Tibial artery (tissue), 4 donors: Measurements from ENCODE around the gene ABCG1.

Source experiments
- DNase-seq, 2 donors: peaks; one replicate each; pipeline ENCODE4 v3.0.0-alpha.2; 2019
- H3K27ac ChIP-seq, 2 donors: fragments of 200-600 bp; sonication (generic) in 1 of 2; 1 replicate in 1 of 2; 2 replicates in 1 of 2; pipeline ENCODE4 v1.5.1; 2018 to 2019; ENCODE audit warnings: mild to moderate bottlenecking in 1 of 2
- H3K27me3 ChIP-seq, 2 donors: fragments of 200-600 bp; sonication (generic) in 1 of 2; one replicate each; pipeline versions ENCODE4 v1.5.1 to v1.6.0; 2016 to 2019
- H3K36me3 ChIP-seq, 3 donors: fragments of 200-600 bp; sonication (generic) in 2 of 3; one replicate each; pipeline ENCODE4 v1.5.1; 2016 to 2019; ENCODE audit warnings: mild to moderate bottlenecking in 2 of 3
- H3K4me1 ChIP-seq, 4 donors: fragments of 200-600 bp; sonication (generic) in 2 of 4; 1 replicate in 3 of 4; 2 replicates in 1 of 4; pipeline ENCODE4 v1.5.1; 2016 to 2019
- H3K4me3 ChIP-seq, 2 donors: fragments of 200-600 bp; sonication (generic) in 1 of 2; 1 replicate in 1 of 2; 2 replicates in 1 of 2; pipeline ENCODE4 v1.5.1; 2018 to 2019; ENCODE audit warnings: mild to moderate bottlenecking in 2 of 2
- H3K9me3 ChIP-seq, 3 donors: fragments of 200-600 bp; sonication (generic) in 1 of 3; one replicate each; pipeline ENCODE4 v1.5.1; 2016 to 2019
- CTCF ChIP-seq, 2 experiments: fragments of 200-600 bp in 1 of 2; fragments of 450-650 bp in 1 of 2; IDR thresholded peaks; one replicate each; pipeline ENCODE4 v1.5.1; 2017 to 2019; ENCODE audit warnings: antibody characterized with exemption in 2 of 2, mild to moderate bottlenecking in 1 of 2, moderate library complexity in 1 of 2
- intact Hi-C: fragments of 100-400 bp; cut with DNase I; formaldehyde crosslinking; loops from one replicate; pipeline ENCODE4 v1.15.0; 2023; ENCODE audit warnings: low total_unique reads

The ABCG1 gene

DNA sequence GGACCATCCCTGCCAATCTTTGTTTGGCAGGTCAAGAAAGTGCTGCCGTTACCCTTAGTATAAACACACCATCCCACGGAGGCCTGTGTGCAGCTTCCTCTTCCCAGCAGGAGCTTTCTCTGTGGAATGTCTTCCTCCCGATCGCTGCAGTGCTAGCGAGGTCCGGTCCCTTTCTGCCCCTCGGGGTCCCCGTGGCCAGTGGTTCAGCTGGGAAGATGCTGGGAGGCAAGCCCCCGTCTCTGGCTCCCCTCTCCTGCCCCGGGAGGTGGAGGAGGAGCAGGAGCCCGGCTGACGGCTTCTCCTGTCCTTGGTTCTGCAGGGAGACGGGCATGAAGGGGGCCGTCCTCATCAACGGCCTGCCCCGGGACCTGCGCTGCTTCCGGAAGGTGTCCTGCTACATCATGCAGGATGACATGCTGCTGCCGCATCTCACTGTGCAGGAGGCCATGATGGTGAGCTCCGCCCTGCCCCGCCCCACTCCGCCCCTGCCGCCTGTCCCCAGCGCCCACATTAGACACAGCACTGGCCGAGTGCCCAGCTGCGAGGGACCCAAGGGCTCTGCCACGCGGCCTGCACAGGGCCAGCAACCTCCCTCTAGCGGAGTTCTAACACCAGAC is 54.2 kb downstream of the ABCG1 start:
- no peak overlapping the region for H3K27ac ChIP-seq
- H3K36me3 ChIP-seq = peaks cover 0 to 14% (median 4%) of the 10 kb centered on the region in 3 donors

GRCh38 chr21:42276076-42276475 is 57.1 kb downstream of the ABCG1 start:
- H3K27me3 ChIP-seq = peaks cover 0 to 3% of the 10 kb centered on the region in 2 donors
- peaks cover 0 to 30% (median 4%) of the 10 kb centered on the region in 3 donors for H3K36me3 ChIP-seq
- intact Hi-C loops = no loop called here
- no peak overlapping the region for H3K27ac ChIP-seq
- DNase-seq = no peak
- no peak for TF ChIP-seq CTCF (IDR thresholded peaks at IDR 0.05)
- H3K9me3 ChIP-seq = no peaks in the 10 kb centered on the region
- no peak overlapping the region for H3K4me3 ChIP-seq
- H3K4me1 ChIP-seq = no peaks in the 10 kb centered on the region

More for the DNA sequence above, 54.2 kb downstream of the ABCG1 start:
- no peaks in the 10 kb centered on the region for H3K9me3 ChIP-seq
- TF ChIP-seq CTCF (IDR thresholded peaks at IDR 0.05) = no peak
- no peak for DNase-seq
- H3K4me1 ChIP-seq = no peaks in the 10 kb centered on the region
- H3K4me3 ChIP-seq = no peak overlapping the region
- peaks cover 0 to 6% of the 10 kb centered on the region in 2 donors for H3K27me3 ChIP-seq
- intact Hi-C loops = no loop called here

DNA sequence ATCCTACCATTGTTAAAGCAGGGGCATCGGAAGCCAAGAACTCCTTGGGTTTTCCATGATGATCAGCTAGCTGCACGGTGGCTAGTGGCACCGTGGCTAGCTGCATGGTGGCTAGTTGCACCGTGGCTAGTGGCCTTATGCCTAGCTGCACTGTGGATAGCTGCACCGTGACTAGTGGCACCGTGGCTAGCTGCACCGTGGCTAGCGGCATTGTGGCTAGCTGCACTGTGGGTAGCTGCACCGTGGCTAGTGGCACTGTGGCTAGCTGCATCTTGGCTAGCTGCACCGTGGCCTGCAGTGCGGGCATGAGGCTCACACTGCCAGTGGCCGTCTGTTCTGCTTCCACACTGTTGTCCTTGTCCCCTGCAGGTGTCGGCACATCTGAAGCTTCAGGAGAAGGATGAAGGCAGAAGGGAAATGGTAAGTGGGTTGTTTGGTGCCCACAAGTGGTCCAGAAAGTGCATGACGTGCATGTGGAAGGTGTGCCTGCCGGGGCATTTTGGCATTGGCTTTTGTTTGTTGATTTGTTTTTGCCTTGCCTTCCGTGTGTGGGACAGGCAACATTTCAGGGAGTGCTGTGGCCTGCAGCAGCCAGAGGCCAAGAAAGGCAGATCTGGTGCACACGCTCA is 57.7 kb downstream of the ABCG1 start:
- no peak for TF ChIP-seq CTCF (IDR thresholded peaks at IDR 0.05)
- DNase-seq = no peak
- H3K4me1 ChIP-seq = no peaks in the 10 kb centered on the region
- intact Hi-C loops = no loop called here
- H3K4me3 ChIP-seq = no peak overlapping the region
- peaks cover 0 to 33% (median 4%) of the 10 kb centered on the region in 3 donors for H3K36me3 ChIP-seq
- no peak overlapping the region for H3K27ac ChIP-seq
- peaks cover 0 to 3% of the 10 kb centered on the region in 2 donors for H3K27me3 ChIP-seq
- H3K9me3 ChIP-seq = no peaks in the 10 kb centered on the region

DNA sequence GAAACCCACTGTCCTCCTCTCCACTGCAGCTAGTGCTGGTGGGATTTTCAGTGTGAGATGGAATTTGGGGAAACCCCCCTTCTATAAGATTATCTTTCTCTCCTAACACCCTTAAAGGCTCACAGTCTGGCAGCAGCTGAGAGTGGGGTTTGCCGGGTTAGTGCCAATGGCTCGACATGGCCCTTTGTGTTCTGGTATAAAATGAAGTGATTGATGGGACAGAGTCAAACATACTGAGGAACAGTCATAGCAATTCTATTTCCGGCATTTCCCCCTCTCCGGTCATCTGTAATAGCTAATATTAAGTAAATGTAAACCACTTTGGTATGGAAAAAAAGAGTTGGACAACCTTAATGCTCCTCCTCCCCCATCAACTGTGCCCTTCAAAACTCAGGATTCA is 58.7 kb downstream of the ABCG1 start:
- DNase-seq = no peak
- Histone ChIP-seq H3K27me3 (peaks cover 0 to 3% of the 10 kb centered on the region in 2 donors), H3K4me1 (no peaks in the 10 kb centered on the region), H3K9me3 (no peaks in the 10 kb centered on the region), H3K36me3 (peaks cover 0 to 36% (median 4%) of the 10 kb centered on the region in 3 donors), H3K27ac (no peak overlapping the region), H3K4me3 (no peak overlapping the region)
- intact Hi-C loops = no loop called here
- TF ChIP-seq CTCF (IDR thresholded peaks at IDR 0.05) = no peak

- TF ChIP-seq CTCF (IDR thresholded peaks at IDR 0.05) = no peak
- Histone ChIP-seq H3K36me3 (peaks cover 0 to 34% (median 3%) of the 10 kb centered on the region in 3 donors), H3K4me3 (no peak overlapping the region), H3K4me1 (no peaks in the 10 kb centered on the region), H3K27me3 (peaks cover 0 to 3% of the 10 kb centered on the region in 2 donors), H3K27ac (no peak overlapping the region), H3K9me3 (no peaks in the 10 kb centered on the region)
- intact Hi-C loops = no loop called here
- DNase-seq = no peak
Measured at GRCh38 chr21:42278451-42279149, 59.7 kb downstream of the ABCG1 start.
